Type B pancreatic cell (in vitro differentiated cells): ENCODE measurements around the gene RPS21. TPM values are rescaled to one million over a fixed set of nuclear protein-coding genes. Genes with fewer than 3 reads are reported as not detected.

ENCODE experiments used
- DNase-seq: peaks from one replicate; pipeline ENCODE4 v3.0.0; 2021; ENCODE audit warnings: mixed read lengths; ENCODE audit not compliant: unreplicated experiment; ENCODE audit errors: extremely low spot score
- H3K27ac Mint-ChIP-seq: 2 replicates; pipeline ENCODE4 v1.8.0; 2021; ENCODE audit warnings: mild to moderate bottlenecking, mixed read lengths
- H3K27me3 Mint-ChIP-seq: 2 replicates; pipeline ENCODE4 v1.8.0; 2021; ENCODE audit warnings: mixed read lengths
- H3K36me3 Mint-ChIP-seq: 2 replicates; pipeline ENCODE4 v1.8.0; 2021; ENCODE audit warnings: mixed read lengths
- H3K4me1 Mint-ChIP-seq: one replicate; pipeline ENCODE4 v1.8.0; 2021; ENCODE audit warnings: mixed read lengths; ENCODE audit not compliant: unreplicated experiment
- H3K4me3 Mint-ChIP-seq: 2 replicates; pipeline ENCODE4 v1.8.0; 2021; ENCODE audit warnings: mild to moderate bottlenecking, mixed read lengths
- H3K9me3 Mint-ChIP-seq: 2 replicates; pipeline ENCODE4 v1.8.0; 2021; ENCODE audit warnings: mixed read lengths
- CTCF ChIP-seq: fragments of 200-600 bp; sonication (generic); conservative IDR thresholded peaks from 2 replicates; pipeline ENCODE4 v1.5.0; 2021; ENCODE audit warnings: antibody characterized with exemption, mild to moderate bottlenecking
- total RNA-seq: library from RNA; stranded (reverse); gene quantifications from 2 replicates; pipeline ENCODE4 v1.2.1, GENCODE V29; 2021; ENCODE audit warnings: low replicate concordance

The RPS21 gene
- total RNA-seq, 1 donor from 2014 or later = 1,432 TPM

GRCh38 chr20:62430866-62431447 is 44.1 kb downstream of the RPS21 start:
- H3K4me3 Mint-ChIP-seq = peak overlapping the region; percentile 56
- peak overlapping the region; percentile 87 for H3K27ac Mint-ChIP-seq
- TF ChIP-seq CTCF = no peak
- H3K36me3 Mint-ChIP-seq = no peaks in the 10 kb centered on the region
- no peak for DNase-seq
- peaks cover 26% of the 10 kb centered on the region for H3K4me1 Mint-ChIP-seq
- H3K27me3 Mint-ChIP-seq = no peaks in the 10 kb centered on the region
- no peaks in the 10 kb centered on the region for H3K9me3 Mint-ChIP-seq

GRCh38 chr20:62433658-62434497 is 47.0 kb downstream of the RPS21 start:
- H3K4me3 Mint-ChIP-seq = peak overlapping the region; percentile 23
- H3K27me3 Mint-ChIP-seq = no peaks in the 10 kb centered on the region

GRCh38 chr20:62436692-62437091 is 49.8 kb downstream of the RPS21 start:
- peaks cover 17% of the 10 kb centered on the region for H3K4me1 Mint-ChIP-seq
- H3K9me3 Mint-ChIP-seq = no peaks in the 10 kb centered on the region
- no peak overlapping the region for H3K4me3 Mint-ChIP-seq
- H3K36me3 Mint-ChIP-seq = no peaks in the 10 kb centered on the region
- no peak for DNase-seq
- H3K27me3 Mint-ChIP-seq = no peaks in the 10 kb centered on the region
- TF ChIP-seq CTCF = no peak
- no peak overlapping the region for H3K27ac Mint-ChIP-seq

More at GRCh38 chr20:62433658-62434497, 47.0 kb downstream of the RPS21 start:
- TF ChIP-seq CTCF = no peak
- no peak for DNase-seq
- Mint-ChIP-seq H3K9me3 (no peaks in the 10 kb centered on the region), H3K4me1 (peaks cover 23% of the 10 kb centered on the region), H3K36me3 (no peaks in the 10 kb centered on the region), H3K27ac (no peak overlapping the region)

- Mint-ChIP-seq H3K9me3 (no peaks in the 10 kb centered on the region), H3K27me3 (no peaks in the 10 kb centered on the region), H3K36me3 (no peaks in the 10 kb centered on the region), H3K27ac (no peak overlapping the region), H3K4me3 (no peak overlapping the region), H3K4me1 (peaks cover 17% of the 10 kb centered on the region)
- no peak for DNase-seq
- TF ChIP-seq CTCF = no peak
Measured at GRCh38 chr20:62437496-62437895, 50.6 kb downstream of the RPS21 start.

GRCh38 chr20:62437927-62438326 is 51.0 kb downstream of the RPS21 start:
- H3K4me1 Mint-ChIP-seq = peaks cover 17% of the 10 kb centered on the region
- no peaks in the 10 kb centered on the region for H3K36me3 Mint-ChIP-seq
- DNase-seq = no peak
- H3K9me3 Mint-ChIP-seq = no peaks in the 10 kb centered on the region
- H3K27ac Mint-ChIP-seq = no peak overlapping the region
- H3K4me3 Mint-ChIP-seq = no peak overlapping the region
- H3K27me3 Mint-ChIP-seq = no peaks in the 10 kb centered on the region
- TF ChIP-seq CTCF = peak; percentile 22

Other genes starting within 250 kb of the RPS21 start
- 207 and 236 TPM in 2 replicates for gene PSMA7, start 243.7 kb upstream of the RPS21 start, total RNA-seq
- 20.5 and 25.5 TPM in 2 replicates for gene SS18L1, start 243.3 kb upstream of the RPS21 start, total RNA-seq
- gene MTG2, start 204.1 kb upstream of the RPS21 start, total RNA-seq = 35.6 and 37.4 TPM in 2 replicates
- gene HRH3, start 166.8 kb upstream of the RPS21 start, total RNA-seq = 0.24 and 0.53 TPM in 2 replicates
- 43.7 and 60.5 TPM in 2 replicates for gene OSBPL2, start 148.6 kb upstream of the RPS21 start, total RNA-seq
- gene ADRM1, start 84.1 kb upstream of the RPS21 start, total RNA-seq = 67.2 and 71.5 TPM in 2 replicates
- gene LAMA5, start 19.8 kb upstream of the RPS21 start, total RNA-seq = 246 and 611 TPM in 2 replicates
- gene CABLES2, start 20.2 kb downstream of the RPS21 start, total RNA-seq = 11.7 and 18.4 TPM in 2 replicates
- gene RBBP8NL, start 40.4 kb downstream of the RPS21 start, total RNA-seq = 7.3 and 17.9 TPM in 2 replicates
- 10.8 and 12.8 TPM in 2 replicates for gene GATA5, start 88.9 kb downstream of the RPS21 start, total RNA-seq